NCI-H524 (cell line): ENCODE data around the gene BCAR3.
A peak's percentile ranks its signal among the peaks of the same experiment; 100 is the strongest.

Experiments
- DNase-seq, 2 experiments: peaks; one replicate each; lab custom pipeline; 2025; lab: John Stamatoyannopoulos, UW

The BCAR3 gene

GRCh38 chr1:93616221-93616995 lies 65.2 kb downstream of the BCAR3 start:
- no peak for DNase-seq

GRCh38 chr1:93615582-93616150 lies 66.0 kb downstream of the BCAR3 start:
- no peak for DNase-seq

GRCh38 chr1:93614986-93615581 lies 66.6 kb downstream of the BCAR3 start:
- no peak for DNase-seq

GRCh38 chr1:93614541-93614940 lies 67.1 kb downstream of the BCAR3 start:
- DNase-seq = no peak

- DNase-seq = no peak
These were observed 67.7 kb downstream of the BCAR3 start for GRCh38 chr1:93613898-93614297.

GRCh38 chr1:93612510-93612909 lies 69.1 kb downstream of the BCAR3 start:
- no peak for DNase-seq

- no peak for DNase-seq
These were observed 70.0 kb downstream of the BCAR3 start for GRCh38 chr1:93611668-93612067.

GRCh38 chr1:93609536-93609935 lies 72.1 kb downstream of the BCAR3 start:
- no peak for DNase-seq

GRCh38 chr1:93608187-93609109 lies 73.2 kb downstream of the BCAR3 start:
- DNase-seq = peak; percentile 24 to 66

- DNase-seq = no peak
These were observed 73.8 kb downstream of the BCAR3 start for GRCh38 chr1:93607814-93608186.

- no peak for DNase-seq
These were observed 75.7 kb downstream of the BCAR3 start for GRCh38 chr1:93605812-93606512.

- no peak for DNase-seq
These were observed 76.5 kb downstream of the BCAR3 start for GRCh38 chr1:93605026-93605568.

- no peak for DNase-seq
These were observed 77.2 kb downstream of the BCAR3 start for GRCh38 chr1:93604411-93604810.

- DNase-seq = no peak
These were observed 78.0 kb downstream of the BCAR3 start for GRCh38 chr1:93603601-93604000.

GRCh38 chr1:93603106-93603505 lies 78.5 kb downstream of the BCAR3 start:
- DNase-seq = no peak

GRCh38 chr1:93602101-93602500 lies 79.5 kb downstream of the BCAR3 start:
- DNase-seq = no peak

- DNase-seq = no peak
These were observed 80.0 kb downstream of the BCAR3 start for GRCh38 chr1:93601686-93602085.

GRCh38 chr1:93600663-93601062 lies 81.0 kb downstream of the BCAR3 start:
- DNase-seq = no peak

- no peak for DNase-seq
These were observed 82.2 kb downstream of the BCAR3 start for GRCh38 chr1:93599479-93599878.

GRCh38 chr1:93598861-93599439 lies 82.7 kb downstream of the BCAR3 start:
- DNase-seq = no peak

- DNase-seq = peak in 1 of 2 experiments; percentile 17
These were observed 83.2 kb downstream of the BCAR3 start for GRCh38 chr1:93598396-93598795.
